Epithelial cell of esophagus (primary cell): ENCODE data around the gene KRT86.

Experiments
- DNase-seq: peaks from one replicate; pipeline ENCODE4 v3.0.0; 2010; ENCODE audit warnings: low read depth
- H3K4me3 ChIP-seq: 2 replicates; pipeline ENCODE4 v1.5.1; 2011; ENCODE audit warnings: mild to moderate bottlenecking, low read length, control low read depth
- CTCF ChIP-seq: IDR thresholded peaks from 2 replicates; pipeline ENCODE4 v1.5.1; 2011; ENCODE audit warnings: low read depth, mild to moderate bottlenecking, low read length, control low read depth, inconsistent platforms; ENCODE audit not compliant: insufficient read depth; ENCODE audit errors: missing control alignments

KRT86 gene

DNA sequence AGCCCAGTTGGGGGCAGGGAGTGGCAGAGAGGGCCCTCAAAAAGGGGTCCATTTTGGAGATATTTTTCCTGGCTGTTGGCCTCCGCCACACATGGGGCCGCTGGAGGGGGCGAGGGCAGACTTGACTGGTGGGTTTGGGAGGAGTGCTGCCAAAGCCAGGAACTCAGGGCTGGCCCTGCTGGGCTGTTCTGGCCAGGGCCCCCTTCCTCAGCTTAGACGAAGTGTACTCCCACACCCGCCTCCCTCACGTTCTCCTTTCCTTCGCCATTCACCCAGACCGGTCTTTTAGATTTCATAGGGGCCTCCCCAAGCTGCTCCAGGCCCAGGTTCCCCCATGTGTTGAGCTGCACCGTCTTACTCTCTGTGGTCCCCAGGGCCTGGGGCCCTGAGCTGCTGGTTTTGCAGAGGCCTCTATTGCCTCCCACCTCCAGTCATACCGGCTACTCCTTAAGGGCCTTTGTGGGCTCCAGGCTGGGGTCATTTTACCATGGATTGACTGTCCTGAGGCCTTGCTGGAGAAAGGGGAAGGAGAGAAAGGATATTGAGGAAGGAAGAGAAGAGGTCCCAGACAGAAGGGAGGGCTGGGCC, 40.1 kb upstream of the KRT86 start:
- DNase-seq: no peak
- TF ChIP-seq CTCF: no peak
- H3K4me3 ChIP-seq: peak overlapping the region; percentile 61

- H3K4me3 ChIP-seq: peak overlapping the region; percentile 61
- TF ChIP-seq CTCF: no peak
- no peak for DNase-seq
These were observed 39.3 kb upstream of the KRT86 start for GRCh38 chr12:52235001-52235764.

DNA sequence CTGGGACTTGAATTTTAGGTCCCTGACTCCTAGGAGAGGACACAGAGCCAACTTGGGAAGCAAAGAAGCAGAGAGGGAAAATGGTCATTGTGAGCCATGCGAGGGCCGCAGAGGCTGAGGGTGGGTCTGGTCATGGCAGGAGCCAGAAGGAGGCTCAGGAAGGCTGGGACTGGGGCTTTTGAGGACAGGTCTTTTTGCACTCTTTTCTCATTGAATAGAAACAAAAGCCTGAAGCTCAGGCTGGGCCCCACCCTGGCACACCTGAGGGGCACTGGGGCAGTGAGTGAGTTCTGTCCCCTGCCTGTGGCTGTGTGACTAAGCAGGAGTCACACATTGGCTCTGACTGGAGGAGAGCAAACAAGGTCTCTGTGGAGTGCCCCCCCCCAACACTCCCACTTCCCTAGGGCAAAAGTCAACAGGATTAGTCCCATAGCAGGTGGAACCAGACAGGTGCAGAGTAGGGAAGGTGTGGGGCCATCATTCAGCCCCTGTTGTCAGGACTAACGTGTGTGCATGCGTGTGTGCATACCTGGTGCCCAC, 38.6 kb upstream of the KRT86 start:
- TF ChIP-seq CTCF: no peak
- H3K4me3 ChIP-seq: no peak overlapping the region
- DNase-seq: peak; percentile 59

DNA sequence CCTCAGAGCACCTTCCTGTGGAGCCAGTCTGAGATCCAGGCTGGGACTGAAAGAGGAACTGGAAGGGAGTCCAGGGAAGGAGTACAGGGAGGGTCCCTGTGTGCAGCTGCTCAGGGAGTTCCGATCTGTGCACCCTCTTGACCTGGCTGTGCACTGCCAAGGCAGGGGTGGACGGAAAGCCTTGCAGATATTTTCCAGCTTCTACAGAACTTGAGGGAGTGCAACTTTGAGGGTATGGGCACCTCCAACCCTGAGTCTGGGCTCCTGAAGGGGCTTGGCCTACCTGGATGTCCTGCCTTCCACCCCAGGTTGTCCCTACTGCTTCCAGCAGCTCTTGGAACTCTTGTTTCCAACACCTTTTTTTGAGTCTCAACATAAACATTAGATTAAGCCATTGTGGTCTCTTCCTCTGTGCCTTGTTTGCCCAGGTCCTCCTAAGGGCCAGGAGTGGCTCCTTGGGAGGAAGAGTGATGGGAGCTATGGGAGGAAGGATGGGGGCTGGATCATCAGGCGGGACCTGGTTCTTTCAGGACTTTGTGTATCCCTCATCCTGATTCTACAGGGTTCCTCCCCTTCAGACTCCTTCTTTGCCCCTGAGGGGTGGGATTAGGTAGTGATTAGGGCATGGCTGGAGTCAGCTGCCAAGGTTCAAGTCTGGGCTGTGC, 37.9 kb upstream of the KRT86 start:
- TF ChIP-seq CTCF: no peak

GRCh38 chr12:52238207-52238840, 36.1 kb upstream of the KRT86 start:
- no peak for DNase-seq
- TF ChIP-seq CTCF: no peak
- H3K4me3 ChIP-seq: no peak overlapping the region

More for the DNA sequence above, 37.9 kb upstream of the KRT86 start:
- DNase-seq: no peak
- H3K4me3 ChIP-seq: no peak overlapping the region

- TF ChIP-seq CTCF: no peak
- DNase-seq: no peak
- no peak overlapping the region for H3K4me3 ChIP-seq
These were observed 35.4 kb upstream of the KRT86 start for GRCh38 chr12:52238916-52239646.
